ENCODE results near the gene CDK17. TPM values are rescaled to one million over a fixed set of nuclear protein-coding genes. Genes with fewer than 3 reads are reported as not detected.
A peak's percentile ranks its signal among the peaks of the same experiment; 100 is the strongest.

CDK17 gene
- total and polyA plus RNA-seq, 2 of the 8 experiments (the other 6 are each of a cell fraction or from before 2014, with no cell fraction given): 5.8 to 20.0 TPM

DNA sequence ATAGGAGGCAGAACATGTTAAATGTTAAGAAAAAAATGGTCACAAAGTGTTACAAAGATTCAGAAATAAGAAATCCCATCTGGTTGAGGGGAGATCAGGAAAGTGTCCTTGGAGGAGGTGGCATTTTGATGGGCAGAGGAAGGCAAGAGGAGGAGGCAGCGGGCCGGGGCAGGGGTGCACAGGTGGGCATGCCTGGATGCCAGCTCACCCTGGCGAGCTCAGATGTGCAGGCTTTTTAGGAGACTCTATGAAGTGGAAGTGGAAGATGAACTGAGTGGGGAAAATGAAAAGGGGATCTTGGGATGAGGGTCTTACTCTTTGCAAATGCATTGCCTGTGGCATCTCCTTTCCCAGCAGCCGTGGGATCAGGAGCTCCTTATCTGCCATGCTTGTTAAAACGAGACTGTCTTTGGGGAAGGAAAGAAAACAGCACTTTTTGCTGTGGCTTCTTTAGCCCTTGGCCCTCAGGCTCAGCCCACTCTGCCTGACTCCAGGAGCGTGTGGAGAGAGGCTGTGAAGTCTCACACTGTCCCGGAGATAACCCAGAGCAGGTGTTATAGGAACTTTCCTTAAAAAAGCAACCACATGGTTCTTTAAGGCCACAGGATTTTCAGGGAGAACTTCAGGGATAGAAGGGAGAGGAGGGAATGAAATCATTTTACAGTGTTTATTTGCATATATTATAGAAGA lies 143.4 kb downstream of the CDK17 start:
- no peak overlapping the region for H2BK5ac ChIP-seq (ENCODE audit: low read depth, low read length)
- no peak overlapping the region for H3K23ac ChIP-seq (ENCODE audit: insufficient read length)
- no peak overlapping the region for H2BK12ac ChIP-seq (ENCODE audit: low read depth, low read length)
- H3K27ac ChIP-seq (ENCODE audit: low read depth, low read length): no peak overlapping the region
- H3K18ac ChIP-seq (ENCODE audit: extremely low read depth, low read length): no peak overlapping the region
- H3K23me2 ChIP-seq (ENCODE audit: low read depth, low read length): no peaks in the 10 kb centered on the region
- H3K14ac ChIP-seq (ENCODE audit: insufficient read length): no peak overlapping the region
- H4K5ac ChIP-seq (ENCODE audit: insufficient read length, low read depth, low read length): no peak overlapping the region
- no peak overlapping the region for H3K4me2 ChIP-seq (ENCODE audit: insufficient read depth in 1 of 2, low read depth in 2 of 2, low read length in 2 of 2)
- no peak for DNase-seq (ENCODE audit: low read depth in 1 of 2, low spot score in 2 of 2)
- H2BK120ac ChIP-seq (replicated peaks; ENCODE audit: low read depth, low read length): no peak overlapping the region
- H3K9ac ChIP-seq (replicated peaks in 1 of 4; ENCODE audit: extremely low read depth in 1 of 4, low read depth in 3 of 4, low read length in 3 of 4): no peak overlapping the region
- no peak overlapping the region for H2BK15ac ChIP-seq (ENCODE audit: low read length)
- H3K36me3 ChIP-seq (ENCODE audit: control insufficient read depth in 2 of 4, insufficient read depth in 4 of 4, low read length in 3 of 4): no peaks in the 10 kb centered on the region; a peak in 1 of 8 replicates
- H3K79me2 ChIP-seq (ENCODE audit: control insufficient read depth in 1 of 2, insufficient read depth in 2 of 2, low read length in 2 of 2): no peaks in the 10 kb centered on the region
- no peak overlapping the region for H2AFZ ChIP-seq (ENCODE audit: low read length)
- ChIA-PET POLR2A (ENCODE audit: partially characterized antibody) (no interaction called here), CTCF (ENCODE audit: partially characterized antibody) (interaction anchor here (0.7 to 1.6 kb wide), 2 partner anchors 132 to 166 kb away, joined by 3 to 4 read pairs; no protein-coding TSS in a partner anchor)
- no peaks in the 10 kb centered on the region for H3K27me3 ChIP-seq (replicated peaks in 1 of 4; ENCODE audit: control insufficient read depth in 3 of 4, extremely low read depth in 1 of 4, insufficient read depth in 3 of 4, low read length in 3 of 4)
- no peak overlapping the region for H3K4ac ChIP-seq (replicated peaks; ENCODE audit: insufficient read length, low read depth, low read length)
- 76% methylated on average over 5 of the region's 7 CpGs; no CpG with 5 or more reads in 1 of the 2 experiments for WGBS, 2 experiments (ENCODE audit: extremely low coverage in 1 of 2, insufficient coverage in 1 of 2, insufficient read length in 1 of 2, insufficient replicate concordance in 2 of 2, low coverage in 1 of 2, low lambda C conversion rate in 2 of 2, missing lambda C conversion rate in 1 of 2)
- no peak overlapping the region for H3K4me3 ChIP-seq (ENCODE audit: extremely low read depth in 1 of 4, insufficient read depth in 2 of 4, low read depth in 3 of 4, low read length in 4 of 4)
- no peak for FAIRE-seq
- peak overlapping the region; percentile 39; the same call in 1 of the 2 replicates for H2AK5ac ChIP-seq (ENCODE audit: low read depth, low read length)
- H4K20me1 ChIP-seq (replicated peaks in 1 of 2; ENCODE audit: control insufficient read depth in 1 of 2, insufficient read depth in 2 of 2, low read length in 2 of 2): no peaks in the 10 kb centered on the region
- H3K9me3 ChIP-seq (ENCODE audit: insufficient read depth in 2 of 2, low read depth in 1 of 2, low read length in 1 of 2): no peaks in the 10 kb centered on the region
- H4K8ac ChIP-seq (ENCODE audit: extremely low read depth, insufficient read depth, low read length): peak overlapping the region; percentile 53; the same call in 1 of the 2 replicates
- no peak overlapping the region for H2BK20ac ChIP-seq (ENCODE audit: low read length)
- no peaks in the 10 kb centered on the region; a peak in 2 of 7 replicates for H3K4me1 ChIP-seq (replicated peaks in 1 of 4; ENCODE audit: control insufficient read depth in 3 of 4, insufficient read depth in 4 of 4, low read length in 3 of 4)
- no peak overlapping the region for H4K91ac ChIP-seq (replicated peaks; ENCODE audit: insufficient read length, low read length)
- H3K56ac ChIP-seq (replicated peaks; ENCODE audit: insufficient read length, low read depth, low read length): no peak overlapping the region
- H3K79me1 ChIP-seq (ENCODE audit: low read depth, low read length): no peaks in the 10 kb centered on the region
- TF ChIP-seq RAD21 (IDR thresholded peaks at IDR 0.05 in 1 of 2, conservative IDR thresholded peaks at IDR 0.05 in 1 of 2; ENCODE audit: low read depth in 2 of 2, low read length in 2 of 2) (no peak), TBP (IDR thresholded peaks at IDR 0.05; ENCODE audit: low read depth, low read length) (no peak), RNF2 (IDR thresholded peaks at IDR 0.05; ENCODE audit: borderline replicate concordance, low read depth, low read length, missing control alignments, poor library complexity, severe bottlenecking) (no peak), CTBP2 (IDR thresholded peaks at IDR 0.05; ENCODE audit: borderline replicate concordance, insufficient read depth, insufficient read length, low read length) (no peak), KDM1A (IDR thresholded peaks at IDR 0.05; ENCODE audit: borderline replicate concordance, low read length) (no peak), CBX8 (IDR thresholded peaks at IDR 0.05; ENCODE audit: borderline replicate concordance, low read depth, low read length) (no peak), SAP30 (IDR thresholded peaks at IDR 0.05; ENCODE audit: insufficient read depth, insufficient replicate concordance, low read length) (no peak), CBX5 (IDR thresholded peaks at IDR 0.05; ENCODE audit: low read depth, low read length) (no peak), GTF2F1 (IDR thresholded peaks at IDR 0.05; ENCODE audit: borderline replicate concordance, low read depth, low read length) (no peak), JUN (IDR thresholded peaks at IDR 0.05; ENCODE audit: low read depth, low read length) (no peak)
- TF ChIP-seq, protein P1, sequence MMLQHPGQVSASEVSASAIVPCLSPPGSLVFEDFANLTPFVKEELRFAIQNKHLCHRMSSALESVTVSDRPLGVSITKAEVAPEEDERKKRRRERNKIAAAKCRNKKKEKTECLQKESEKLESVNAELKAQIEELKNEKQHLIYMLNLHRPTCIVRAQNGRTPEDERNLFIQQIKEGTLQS (IDR thresholded peaks at IDR 0.05; ENCODE audit: insufficient read depth, low read depth, low read length): no peak
